ENCODE results near the gene FOXE3.

Gene FOXE3

DNA sequence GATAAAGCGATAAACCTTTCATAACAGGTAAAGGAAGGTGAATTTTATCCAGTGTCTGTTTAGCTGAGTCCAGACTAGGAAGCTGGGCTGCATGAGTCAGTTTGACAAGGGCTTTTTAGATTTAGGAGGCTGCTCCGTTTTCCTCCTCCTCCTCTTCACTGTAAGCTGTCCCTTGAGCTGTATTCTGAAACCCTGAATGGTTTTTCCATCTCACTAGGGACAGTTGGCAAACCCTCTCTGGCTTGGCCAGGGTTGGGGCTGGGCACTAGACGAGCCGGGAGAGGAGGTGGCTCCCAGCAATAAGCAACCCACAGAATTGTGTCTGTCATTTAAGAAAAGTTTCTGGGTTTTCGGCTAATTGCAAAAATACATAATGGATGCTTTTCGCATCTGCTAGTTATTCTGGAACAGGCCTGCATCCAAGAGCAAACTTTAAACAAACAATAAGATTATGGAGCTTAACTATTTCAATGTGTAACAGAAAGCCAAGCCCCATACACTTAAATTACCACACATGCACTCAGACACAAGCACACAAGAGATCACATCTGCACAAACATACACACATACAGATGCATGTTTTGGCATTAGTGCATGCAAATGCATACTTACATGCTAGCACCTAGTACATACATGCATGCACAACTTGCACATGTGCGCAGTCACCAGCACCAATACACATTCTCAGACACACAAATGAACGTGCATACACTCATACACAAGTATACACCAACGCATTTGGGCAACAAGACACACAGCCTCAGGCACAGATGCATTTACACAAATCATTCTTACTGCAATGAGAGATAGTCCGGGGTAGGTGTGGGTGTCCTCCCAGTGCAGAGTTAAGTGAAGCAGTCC lies 27.8 kb upstream of the FOXE3 start:
- Histone ChIP-seq H3K4me3 (ENCODE audit: low read depth in 1 of 5, low read length in 5 of 5) (no peak overlapping the region), H3K27ac (ENCODE audit: low read depth, low read length) (no peak overlapping the region)

DNA sequence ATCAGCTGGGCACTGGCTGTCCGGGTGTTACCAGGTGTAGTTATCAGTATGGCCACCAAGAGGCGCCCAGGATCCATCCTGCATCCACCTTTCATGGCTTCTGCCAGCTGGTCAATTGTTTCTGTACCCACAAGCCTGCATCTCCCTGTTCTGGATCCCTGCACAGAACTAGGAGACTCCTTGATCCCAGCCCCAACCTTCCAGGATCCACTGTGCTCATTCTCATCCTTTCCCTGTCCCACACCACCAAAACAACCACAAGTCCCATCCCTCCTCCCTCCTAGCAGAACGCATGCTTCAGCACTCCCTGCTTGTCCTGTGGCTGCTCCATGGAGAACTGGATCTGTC lies 27.2 kb upstream of the FOXE3 start:
- Histone ChIP-seq H3K9ac (ENCODE audit: low read length in 5 of 5) (no peak overlapping the region), H3K27me3 (ENCODE audit: control insufficient read depth in 5 of 5, insufficient read depth in 4 of 5, low read length in 5 of 5) (no peaks in the 10 kb centered on the region), H3K4me3 (ENCODE audit: low read depth in 1 of 5, low read length in 5 of 5) (no peak overlapping the region), H3K27ac (ENCODE audit: low read depth, low read length) (no peak overlapping the region), H3K4me1 (ENCODE audit: control insufficient read depth in 5 of 5, insufficient read depth in 5 of 5, low read length in 5 of 5) (peaks cover 0 to 27% (median 15%) of the 10 kb centered on the region in 5 donors), H3K9me3 (ENCODE audit: control insufficient read depth in 5 of 5, low read length in 5 of 5) (no peaks in the 10 kb centered on the region), H3K36me3 (ENCODE audit: control insufficient read depth in 5 of 5, insufficient read depth in 5 of 5, low read length in 5 of 5) (no peaks in the 10 kb centered on the region)

More for the DNA sequence above, 27.8 kb upstream of the FOXE3 start:
- peaks cover 0 to 3% (median 0%) of the 10 kb centered on the region in 5 donors for H3K36me3 ChIP-seq (ENCODE audit: control insufficient read depth in 5 of 5, insufficient read depth in 5 of 5, low read length in 5 of 5)
- H3K9ac ChIP-seq (ENCODE audit: low read length in 5 of 5), result peak overlapping the region in 1 of 5 donors; percentile 6
- H3K4me1 ChIP-seq (ENCODE audit: control insufficient read depth in 5 of 5, insufficient read depth in 5 of 5, low read length in 5 of 5), result peaks cover 0 to 27% (median 15%) of the 10 kb centered on the region in 5 donors
- H3K9me3 ChIP-seq (ENCODE audit: control insufficient read depth in 5 of 5, low read length in 5 of 5), result no peaks in the 10 kb centered on the region
- no peaks in the 10 kb centered on the region for H3K27me3 ChIP-seq (ENCODE audit: control insufficient read depth in 5 of 5, insufficient read depth in 4 of 5, low read length in 5 of 5)

DNA sequence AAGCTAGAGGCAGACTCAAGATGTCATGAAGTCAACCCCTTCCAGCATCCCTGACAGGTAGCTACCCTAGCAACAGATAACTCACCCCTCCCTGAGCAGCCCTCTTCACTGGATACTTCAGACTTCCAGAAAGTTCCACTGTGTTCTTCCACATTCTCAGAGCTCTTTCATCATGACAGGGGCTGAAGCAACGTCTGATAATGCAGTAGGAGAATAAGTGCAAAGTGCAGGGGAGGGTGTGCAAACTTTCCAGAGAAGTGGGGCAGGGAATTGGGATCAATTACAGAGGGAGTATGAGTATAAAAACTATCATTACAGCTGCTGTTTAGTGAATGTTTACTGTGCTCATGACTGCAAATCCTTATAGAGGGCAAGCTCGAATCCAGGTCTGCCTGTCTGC lies 26.4 kb upstream of the FOXE3 start:
- Histone ChIP-seq H3K4me1 (ENCODE audit: control insufficient read depth in 5 of 5, insufficient read depth in 5 of 5, low read length in 5 of 5) (peaks cover 0 to 27% (median 15%) of the 10 kb centered on the region in 5 donors), H3K4me3 (ENCODE audit: low read depth in 1 of 5, low read length in 5 of 5) (no peak overlapping the region), H3K27ac (ENCODE audit: low read depth, low read length) (no peak overlapping the region), H3K36me3 (ENCODE audit: control insufficient read depth in 5 of 5, insufficient read depth in 5 of 5, low read length in 5 of 5) (no peaks in the 10 kb centered on the region), H3K27me3 (ENCODE audit: control insufficient read depth in 5 of 5, insufficient read depth in 4 of 5, low read length in 5 of 5) (peaks cover 0 to 2% (median 0%) of the 10 kb centered on the region in 5 donors), H3K9me3 (ENCODE audit: control insufficient read depth in 5 of 5, low read length in 5 of 5) (no peaks in the 10 kb centered on the region), H3K9ac (ENCODE audit: low read length in 5 of 5) (no peak overlapping the region)

DNA sequence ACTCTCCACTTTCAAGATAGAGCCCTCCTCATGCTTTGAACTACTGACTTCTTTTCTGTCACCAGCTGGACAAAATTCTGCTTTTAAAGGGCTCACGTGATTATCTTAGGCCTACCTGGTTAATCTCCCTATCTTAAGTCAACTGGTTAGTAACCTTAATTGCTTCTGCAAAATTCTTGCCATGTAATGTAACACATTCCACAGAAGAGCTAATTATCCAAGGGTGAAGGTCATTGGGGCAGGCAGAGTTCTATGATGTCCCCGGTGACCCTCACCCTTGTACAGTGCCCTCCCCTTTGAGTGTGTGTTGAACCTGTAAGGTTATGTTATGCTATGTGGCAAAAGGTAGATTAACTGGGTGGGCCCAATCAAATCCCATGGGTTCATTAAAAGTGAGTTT lies 25.2 kb upstream of the FOXE3 start:
- Histone ChIP-seq H3K27me3 (ENCODE audit: control insufficient read depth in 5 of 5, insufficient read depth in 4 of 5, low read length in 5 of 5) (peaks cover 0 to 2% (median 0%) of the 10 kb centered on the region in 5 donors), H3K9me3 (ENCODE audit: control insufficient read depth in 5 of 5, low read length in 5 of 5) (no peaks in the 10 kb centered on the region), H3K4me3 (ENCODE audit: low read depth in 1 of 5, low read length in 5 of 5) (no peak overlapping the region), H3K9ac (ENCODE audit: low read length in 5 of 5) (no peak overlapping the region), H3K4me1 (ENCODE audit: control insufficient read depth in 5 of 5, insufficient read depth in 5 of 5, low read length in 5 of 5) (peaks cover 0 to 27% (median 15%) of the 10 kb centered on the region in 5 donors), H3K27ac (ENCODE audit: low read depth, low read length) (no peak overlapping the region), H3K36me3 (ENCODE audit: control insufficient read depth in 5 of 5, insufficient read depth in 5 of 5, low read length in 5 of 5) (no peaks in the 10 kb centered on the region)

GRCh38 chr1:47393141-47393540 lies 22.9 kb upstream of the FOXE3 start:
- Histone ChIP-seq H3K27ac (ENCODE audit: low read depth, low read length) (no peak overlapping the region), H3K4me1 (ENCODE audit: control insufficient read depth in 5 of 5, insufficient read depth in 5 of 5, low read length in 5 of 5) (peaks cover 0 to 20% (median 6%) of the 10 kb centered on the region in 5 donors), H3K9me3 (ENCODE audit: control insufficient read depth in 5 of 5, low read length in 5 of 5) (no peaks in the 10 kb centered on the region), H3K4me3 (ENCODE audit: low read depth in 1 of 5, low read length in 5 of 5) (no peak overlapping the region), H3K9ac (ENCODE audit: low read length in 5 of 5) (no peak overlapping the region), H3K36me3 (ENCODE audit: control insufficient read depth in 5 of 5, insufficient read depth in 5 of 5, low read length in 5 of 5) (no peaks in the 10 kb centered on the region), H3K27me3 (ENCODE audit: control insufficient read depth in 5 of 5, insufficient read depth in 4 of 5, low read length in 5 of 5) (peaks cover 0 to 8% (median 0%) of the 10 kb centered on the region in 5 donors)

- Histone ChIP-seq H3K4me3 (ENCODE audit: low read depth in 1 of 5, low read length in 5 of 5) (no peak overlapping the region), H3K36me3 (ENCODE audit: control insufficient read depth in 5 of 5, insufficient read depth in 5 of 5, low read length in 5 of 5) (no peaks in the 10 kb centered on the region), H3K4me1 (ENCODE audit: control insufficient read depth in 5 of 5, insufficient read depth in 5 of 5, low read length in 5 of 5) (peaks cover 0 to 3% (median 0%) of the 10 kb centered on the region in 5 donors), H3K27me3 (ENCODE audit: control insufficient read depth in 5 of 5, insufficient read depth in 4 of 5, low read length in 5 of 5) (peaks cover 0 to 8% (median 4%) of the 10 kb centered on the region in 5 donors), H3K27ac (ENCODE audit: low read depth, low read length) (no peak overlapping the region), H3K9ac (ENCODE audit: low read length in 5 of 5) (no peak overlapping the region), H3K9me3 (ENCODE audit: control insufficient read depth in 5 of 5, low read length in 5 of 5) (no peaks in the 10 kb centered on the region)
These were observed 20.7 kb upstream of the FOXE3 start for GRCh38 chr1:47395433-47395832.

DNA sequence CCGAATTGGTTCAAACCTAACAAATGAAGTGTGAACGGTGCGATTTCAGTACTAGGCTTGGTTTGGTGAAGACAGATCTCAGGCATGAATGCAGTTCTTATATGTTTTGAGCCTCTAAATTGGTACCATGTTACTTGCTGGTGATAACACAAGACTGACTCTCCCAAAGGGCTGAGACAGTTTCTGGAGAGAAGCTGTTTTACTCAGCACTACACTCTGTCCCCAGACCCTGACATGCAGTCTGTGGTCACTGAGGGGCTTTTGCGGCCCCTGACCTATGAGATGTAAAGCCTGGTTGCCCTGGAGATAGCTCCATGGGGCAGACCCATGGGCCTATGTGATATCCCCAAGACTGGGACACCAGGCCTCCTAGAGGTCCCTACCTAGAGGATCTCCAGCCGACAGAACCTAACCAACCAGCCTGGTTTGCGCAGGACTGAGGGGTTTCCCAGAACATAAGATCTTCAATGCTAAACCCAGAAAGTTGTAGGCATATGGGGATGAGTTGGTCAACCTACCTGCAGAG lies 19.4 kb upstream of the FOXE3 start:
- H3K27me3 ChIP-seq (ENCODE audit: control insufficient read depth in 5 of 5, insufficient read depth in 4 of 5, low read length in 5 of 5), result peaks cover 0 to 16% (median 4%) of the 10 kb centered on the region in 5 donors
- H3K9ac ChIP-seq (ENCODE audit: low read length in 5 of 5), result no peak overlapping the region
- no peaks in the 10 kb centered on the region for H3K4me1 ChIP-seq (ENCODE audit: control insufficient read depth in 5 of 5, insufficient read depth in 5 of 5, low read length in 5 of 5)
- H3K36me3 ChIP-seq (ENCODE audit: control insufficient read depth in 5 of 5, insufficient read depth in 5 of 5, low read length in 5 of 5), result no peaks in the 10 kb centered on the region
- no peak overlapping the region for H3K4me3 ChIP-seq (ENCODE audit: low read depth in 1 of 5, low read length in 5 of 5)
- no peak overlapping the region for H3K27ac ChIP-seq (ENCODE audit: low read depth, low read length)
- H3K9me3 ChIP-seq (ENCODE audit: control insufficient read depth in 5 of 5, low read length in 5 of 5), result no peaks in the 10 kb centered on the region

- Histone ChIP-seq H3K4me3 (ENCODE audit: low read depth in 1 of 5, low read length in 5 of 5) (no peak overlapping the region), H3K27ac (ENCODE audit: low read depth, low read length) (no peak overlapping the region), H3K27me3 (ENCODE audit: control insufficient read depth in 5 of 5, insufficient read depth in 4 of 5, low read length in 5 of 5) (peaks cover 4 to 25% (median 12%) of the 10 kb centered on the region in 5 donors), H3K9me3 (ENCODE audit: control insufficient read depth in 5 of 5, low read length in 5 of 5) (no peaks in the 10 kb centered on the region), H3K36me3 (ENCODE audit: control insufficient read depth in 5 of 5, insufficient read depth in 5 of 5, low read length in 5 of 5) (no peaks in the 10 kb centered on the region), H3K4me1 (ENCODE audit: control insufficient read depth in 5 of 5, insufficient read depth in 5 of 5, low read length in 5 of 5) (no peaks in the 10 kb centered on the region), H3K9ac (ENCODE audit: low read length in 5 of 5) (no peak overlapping the region)
These were observed 16.8 kb upstream of the FOXE3 start for GRCh38 chr1:47399138-47399845.

GRCh38 chr1:47399846-47400155 lies 16.3 kb upstream of the FOXE3 start:
- H3K4me3 ChIP-seq (ENCODE audit: low read depth in 1 of 5, low read length in 5 of 5), result no peak overlapping the region
- no peak overlapping the region for H3K9ac ChIP-seq (ENCODE audit: low read length in 5 of 5)
- H3K36me3 ChIP-seq (ENCODE audit: control insufficient read depth in 5 of 5, insufficient read depth in 5 of 5, low read length in 5 of 5), result no peaks in the 10 kb centered on the region
- no peaks in the 10 kb centered on the region for H3K4me1 ChIP-seq (ENCODE audit: control insufficient read depth in 5 of 5, insufficient read depth in 5 of 5, low read length in 5 of 5)
- H3K27ac ChIP-seq (ENCODE audit: low read depth, low read length), result no peak overlapping the region
- no peaks in the 10 kb centered on the region for H3K9me3 ChIP-seq (ENCODE audit: control insufficient read depth in 5 of 5, low read length in 5 of 5)
- H3K27me3 ChIP-seq (ENCODE audit: control insufficient read depth in 5 of 5, insufficient read depth in 4 of 5, low read length in 5 of 5), result peaks cover 4 to 25% (median 12%) of the 10 kb centered on the region in 5 donors

DNA sequence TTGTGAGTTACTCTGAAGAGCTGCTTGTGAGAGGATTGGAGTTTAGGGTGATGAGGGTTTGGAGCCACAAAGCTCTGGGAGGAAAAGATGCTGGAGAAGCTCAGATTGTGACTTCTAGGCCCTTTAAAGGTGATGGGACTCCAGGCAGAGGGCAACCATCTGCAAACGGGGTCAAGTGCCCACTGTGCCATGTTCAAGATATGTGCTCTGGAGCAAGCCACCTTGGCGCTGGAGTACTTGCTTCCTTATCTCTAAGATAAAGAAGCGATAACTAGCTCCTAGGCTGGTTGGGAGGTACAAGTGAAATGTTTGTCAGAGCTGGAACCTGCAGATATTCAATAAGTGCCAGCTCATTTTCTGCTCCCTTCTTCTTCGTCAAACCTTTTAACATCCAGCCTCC lies 14.3 kb upstream of the FOXE3 start:
- Histone ChIP-seq H3K36me3 (ENCODE audit: control insufficient read depth in 5 of 5, insufficient read depth in 5 of 5, low read length in 5 of 5) (no peaks in the 10 kb centered on the region), H3K4me3 (ENCODE audit: low read depth in 1 of 5, low read length in 5 of 5) (no peak overlapping the region), H3K4me1 (ENCODE audit: control insufficient read depth in 5 of 5, insufficient read depth in 5 of 5, low read length in 5 of 5) (no peaks in the 10 kb centered on the region), H3K27me3 (ENCODE audit: control insufficient read depth in 5 of 5, insufficient read depth in 4 of 5, low read length in 5 of 5) (peaks cover 4 to 24% (median 15%) of the 10 kb centered on the region in 5 donors), H3K9me3 (ENCODE audit: control insufficient read depth in 5 of 5, low read length in 5 of 5) (no peaks in the 10 kb centered on the region), H3K27ac (ENCODE audit: low read depth, low read length) (no peak overlapping the region), H3K9ac (ENCODE audit: low read length in 5 of 5) (no peak overlapping the region)

Measured in subcutaneous abdominal adipose tissue (tissue), 5 donors.